HFF-Myc (cell line): ENCODE results near the gene AARS2.

ENCODE experiments used
- DNase-seq: peaks from one replicate; pipeline ENCODE4 v3.0.0-alpha.2; 2011; ENCODE audit warnings: low read depth; ENCODE audit errors: extremely low read depth
- H3K4me3 ChIP-seq: replicated peaks from 2 replicates; pipeline ENCODE4 v1.5.1; 2011; ENCODE audit warnings: low read depth, mild to moderate bottlenecking, control low read depth, low read length
- CTCF ChIP-seq: IDR thresholded peaks from 2 replicates; pipeline ENCODE4 v1.5.1; 2012; ENCODE audit warnings: mild to moderate bottlenecking, low read depth, low read length, control low read depth; ENCODE audit errors: missing control alignments

AARS2 gene

GRCh38 chr6:44292661-44293365 is 20.3 kb downstream of the AARS2 start:
- DNase-seq: no peak
- no peak for TF ChIP-seq CTCF
- no peak overlapping the region for H3K4me3 ChIP-seq

DNA sequence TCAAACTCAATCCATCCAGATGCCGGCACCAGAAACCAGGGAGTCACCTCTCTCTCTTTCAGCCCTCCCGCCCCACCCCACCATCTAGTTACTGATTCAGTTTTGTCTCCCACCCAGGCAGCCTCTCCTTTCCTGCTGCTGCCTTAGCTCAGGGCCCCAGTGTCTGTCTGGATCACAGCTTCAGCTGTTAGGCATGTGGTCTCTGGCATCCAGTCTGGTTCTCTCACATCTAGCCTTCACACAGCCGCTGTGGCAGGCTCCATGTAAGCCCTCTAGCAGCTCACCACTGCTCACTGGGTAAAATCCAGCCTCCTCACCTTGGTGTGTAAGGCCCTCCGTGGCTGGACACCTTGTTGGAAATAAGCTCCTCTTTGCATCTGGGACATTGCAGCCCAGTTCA is 21.3 kb downstream of the AARS2 start:
- no peak for TF ChIP-seq CTCF
- no peak overlapping the region for H3K4me3 ChIP-seq
- DNase-seq: no peak

DNA sequence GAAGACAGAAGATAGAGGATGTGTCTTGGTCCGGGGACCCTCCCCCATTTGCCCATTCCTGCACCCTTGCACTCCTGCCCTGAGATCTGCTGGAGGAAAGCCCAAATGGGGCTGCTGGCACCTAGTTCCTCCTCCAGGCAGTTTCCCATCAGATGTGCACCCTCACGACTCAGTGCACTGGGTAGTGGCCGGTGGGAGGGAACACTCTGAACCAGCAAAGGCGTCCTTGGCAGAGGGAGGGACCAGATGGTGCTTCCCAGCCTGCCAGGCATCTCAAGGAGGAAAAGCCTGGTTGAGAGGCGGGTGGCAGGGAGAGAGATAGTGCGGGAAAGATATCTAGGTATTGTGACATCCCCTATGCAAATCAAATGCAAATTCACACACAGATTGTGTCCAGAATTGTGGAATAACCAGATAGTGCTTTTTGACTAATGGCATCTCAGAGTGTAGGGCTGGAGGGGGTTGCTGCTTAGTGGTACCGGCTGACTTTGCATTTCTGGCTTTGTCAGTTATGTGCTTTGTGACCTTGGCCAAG is 23.4 kb downstream of the AARS2 start:
- no peak for TF ChIP-seq CTCF
- H3K4me3 ChIP-seq: no peak overlapping the region
- no peak for DNase-seq

DNA sequence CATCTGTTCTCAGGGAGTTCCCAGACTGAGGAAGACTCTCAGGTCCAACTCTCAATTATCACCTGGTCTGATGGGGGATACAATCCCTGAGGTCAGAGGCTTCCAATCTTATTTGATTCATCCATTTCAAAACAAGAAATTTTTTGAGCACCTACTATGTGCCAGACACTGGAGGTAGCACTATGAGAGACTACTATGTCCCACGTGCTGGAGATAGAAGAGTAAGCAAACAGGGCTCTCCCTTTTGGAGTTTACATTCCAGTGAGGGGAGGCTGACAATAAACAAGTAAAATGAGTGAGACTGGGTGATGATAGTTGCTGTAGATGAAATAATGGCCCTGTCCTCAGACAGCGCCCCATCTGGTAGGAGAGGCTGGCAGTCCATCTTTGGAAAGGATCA is 26.4 kb downstream of the AARS2 start:
- DNase-seq: no peak
- TF ChIP-seq CTCF: no peak
- no peak overlapping the region for H3K4me3 ChIP-seq

DNA sequence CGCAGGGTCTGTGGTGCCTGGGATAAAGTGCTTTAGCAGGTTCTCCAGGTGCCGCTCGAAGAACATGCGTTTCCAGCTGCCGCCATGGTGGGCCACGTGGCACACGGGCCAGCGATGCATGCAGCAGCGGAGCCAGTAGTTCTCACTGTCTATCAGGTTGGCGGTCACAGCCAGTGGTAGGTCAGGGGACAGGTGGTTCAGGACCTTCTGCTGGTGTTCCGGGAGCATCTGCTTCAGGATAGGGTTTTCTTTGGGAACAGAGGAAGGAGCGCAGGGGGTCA is 26.9 kb downstream of the AARS2 start:
- no peak for TF ChIP-seq CTCF
- no peak for DNase-seq
- no peak overlapping the region for H3K4me3 ChIP-seq

DNA sequence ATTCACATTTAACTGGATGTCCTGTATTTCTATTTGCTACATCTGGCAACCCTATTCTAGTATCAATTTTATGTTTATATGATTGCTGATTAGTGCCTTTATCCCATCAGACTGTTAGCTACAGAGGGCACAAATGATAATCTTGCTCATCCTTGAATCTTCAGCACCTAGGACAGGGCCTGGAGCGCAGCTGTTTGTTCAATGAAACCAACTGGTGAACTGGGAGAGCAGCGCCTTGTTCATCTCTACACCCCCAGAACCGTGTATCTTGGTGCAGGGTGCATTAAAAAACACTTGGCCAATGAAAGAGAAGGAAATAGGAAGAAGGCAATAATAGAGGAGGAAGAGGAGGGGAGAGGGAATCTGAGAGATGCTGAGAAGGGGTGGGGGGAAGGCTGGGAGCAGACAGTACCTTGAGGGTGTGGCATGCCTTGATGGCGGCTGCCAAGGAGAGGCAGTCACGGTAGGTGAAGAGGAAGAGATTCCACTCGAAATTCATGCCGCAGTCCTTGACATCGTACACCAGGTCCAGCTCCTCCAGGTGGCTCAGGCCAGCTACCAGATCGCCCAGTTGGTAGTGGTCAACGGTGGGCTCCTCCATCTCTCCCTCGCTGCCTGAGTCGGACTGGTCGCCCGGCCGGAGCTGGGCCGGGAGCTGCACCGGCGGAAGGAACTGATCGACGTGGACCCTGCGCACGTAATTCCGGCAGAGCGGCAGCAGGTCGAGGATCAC is 27.4 kb downstream of the AARS2 start:
- no peak for DNase-seq
- no peak for TF ChIP-seq CTCF
- H3K4me3 ChIP-seq: no peak overlapping the region
